Neuron (in vitro differentiated cells): ENCODE results near the gene DDX49.

ENCODE experiments used
- H2AFZ ChIP-seq: one replicate; pipeline ENCODE4 v1.6.1; 2013; ENCODE audit warnings: low read depth, mild to moderate bottlenecking, inconsistent platforms, low read length, moderate library complexity
- H3K27me3 ChIP-seq: one replicate; pipeline ENCODE4 v1.6.1; 2013; ENCODE audit warnings: low read length; ENCODE audit not compliant: insufficient read depth
- H3K36me3 ChIP-seq: one replicate; pipeline ENCODE4 v1.6.1; 2013; ENCODE audit warnings: low read length; ENCODE audit not compliant: insufficient read depth
- H3K4me1 ChIP-seq: one replicate; pipeline ENCODE4 v1.6.1; 2013; ENCODE audit warnings: low read length; ENCODE audit not compliant: insufficient read depth
- H3K4me3 ChIP-seq: 2 replicates; pipeline ENCODE4 v1.5.1; 2013; ENCODE audit warnings: mild to moderate bottlenecking, low read length, moderate library complexity
- H3K9me3 ChIP-seq: one replicate; pipeline ENCODE4 v1.6.1; 2013; ENCODE audit warnings: low read length

DDX49 gene

DNA sequence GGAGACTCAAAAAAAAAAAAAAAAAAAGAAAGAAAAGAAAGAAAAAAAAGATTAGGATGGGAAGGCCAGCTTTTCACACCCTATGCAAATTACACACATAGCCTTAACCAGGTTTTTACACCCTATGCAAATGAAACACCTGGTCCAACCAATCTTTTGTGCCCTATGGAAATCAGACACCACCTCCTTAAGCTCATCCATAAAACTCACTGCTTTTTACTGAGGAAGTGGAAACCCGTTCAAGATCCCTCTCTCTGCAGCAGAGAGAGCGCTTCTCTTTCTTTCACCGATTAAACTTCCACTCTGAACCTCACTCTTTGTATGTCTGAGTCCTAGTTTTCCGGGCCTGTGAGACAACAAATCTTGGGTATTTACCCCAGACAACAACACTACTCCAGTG is 46.8 kb downstream of the DDX49 start:
- Histone ChIP-seq H3K36me3 (no peaks in the 10 kb centered on the region), H3K4me3 (no peak overlapping the region), H3K4me1 (peaks cover 2% of the 10 kb centered on the region), H3K9me3 (peaks cover 3% of the 10 kb centered on the region), H3K27me3 (no peaks in the 10 kb centered on the region), H2AFZ (no peak overlapping the region)

DNA sequence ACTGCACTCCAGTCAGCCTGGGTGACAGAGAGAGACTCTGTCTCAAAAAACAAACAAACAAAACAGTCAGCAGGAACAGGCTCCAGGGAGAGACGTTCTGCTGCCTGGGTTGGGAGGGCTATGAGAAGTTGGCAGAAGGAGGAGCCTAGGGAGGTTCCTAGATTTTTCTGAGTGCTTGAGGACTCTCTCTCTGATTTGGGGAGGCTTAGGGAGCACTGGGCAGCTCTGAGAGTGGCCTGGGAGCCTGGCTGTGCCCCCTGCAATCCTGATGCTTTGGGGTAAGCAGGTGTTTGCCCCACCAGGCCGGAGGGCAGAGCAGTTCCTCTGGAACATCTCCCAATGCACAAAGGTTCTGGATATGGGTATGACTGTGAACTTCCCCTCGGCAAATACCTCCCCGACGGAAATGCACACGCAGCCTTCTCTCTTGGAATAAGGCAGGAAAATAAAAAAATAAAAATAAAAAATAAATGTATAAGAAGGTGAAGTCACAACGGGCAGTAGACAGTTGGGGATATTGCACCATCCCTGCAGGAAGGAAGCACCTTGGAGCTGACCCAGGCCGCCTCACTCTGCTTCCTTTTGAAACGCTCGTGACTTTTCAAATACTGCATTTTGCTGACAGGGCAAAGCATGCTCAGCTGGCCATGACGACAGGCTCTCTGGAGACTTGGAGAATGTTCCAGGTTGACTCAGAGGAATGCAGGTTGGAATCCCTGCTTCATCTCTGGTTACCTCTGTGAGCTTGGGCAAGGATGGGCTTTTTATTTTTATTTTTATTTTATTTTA is 48.0 kb downstream of the DDX49 start:
- no peaks in the 10 kb centered on the region for H3K27me3 ChIP-seq
- no peak overlapping the region for H2AFZ ChIP-seq
- peaks cover 2% of the 10 kb centered on the region for H3K4me1 ChIP-seq
- no peak overlapping the region for H3K4me3 ChIP-seq
- no peaks in the 10 kb centered on the region for H3K36me3 ChIP-seq
- H3K9me3 ChIP-seq = peaks cover 3% of the 10 kb centered on the region

DNA sequence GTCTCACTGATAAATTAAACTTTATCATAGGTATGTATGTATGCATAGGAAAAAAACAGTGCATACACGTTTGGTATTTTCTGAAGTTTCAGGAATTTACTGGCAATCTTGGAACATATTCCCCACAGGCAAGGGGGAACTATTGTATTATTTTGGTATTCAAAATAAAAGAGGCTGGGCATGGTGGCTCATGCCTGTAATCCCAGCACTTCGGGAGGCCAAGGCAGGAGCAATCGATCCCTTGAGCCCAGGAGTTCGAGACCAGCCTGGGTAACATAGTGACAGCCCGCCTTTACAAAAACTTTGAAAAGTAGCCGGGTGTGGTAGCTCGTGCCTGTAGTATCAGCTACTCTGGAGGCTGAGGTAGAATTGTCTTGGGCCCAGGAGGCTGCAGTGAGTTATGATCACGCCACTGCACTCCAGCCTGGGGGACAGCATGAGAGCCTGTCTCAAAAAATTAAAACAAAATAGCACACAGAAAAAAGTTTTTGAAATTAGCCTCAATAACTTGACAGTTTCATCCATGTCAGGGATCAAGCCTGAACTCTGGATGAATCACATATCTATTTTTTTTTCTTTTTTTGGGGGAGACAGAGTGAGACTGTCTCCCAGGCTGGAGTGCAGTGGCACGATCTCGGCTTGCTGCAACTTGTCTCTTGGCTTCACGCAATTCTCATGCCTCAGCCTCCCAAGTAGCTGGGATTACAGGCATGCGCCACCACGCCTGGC is 50.6 kb downstream of the DDX49 start:
- Histone ChIP-seq H3K36me3 (no peaks in the 10 kb centered on the region), H3K4me3 (no peak overlapping the region), H3K27me3 (no peaks in the 10 kb centered on the region), H3K9me3 (peaks cover 3% of the 10 kb centered on the region), H3K4me1 (peaks cover 2% of the 10 kb centered on the region), H2AFZ (no peak overlapping the region)

DNA sequence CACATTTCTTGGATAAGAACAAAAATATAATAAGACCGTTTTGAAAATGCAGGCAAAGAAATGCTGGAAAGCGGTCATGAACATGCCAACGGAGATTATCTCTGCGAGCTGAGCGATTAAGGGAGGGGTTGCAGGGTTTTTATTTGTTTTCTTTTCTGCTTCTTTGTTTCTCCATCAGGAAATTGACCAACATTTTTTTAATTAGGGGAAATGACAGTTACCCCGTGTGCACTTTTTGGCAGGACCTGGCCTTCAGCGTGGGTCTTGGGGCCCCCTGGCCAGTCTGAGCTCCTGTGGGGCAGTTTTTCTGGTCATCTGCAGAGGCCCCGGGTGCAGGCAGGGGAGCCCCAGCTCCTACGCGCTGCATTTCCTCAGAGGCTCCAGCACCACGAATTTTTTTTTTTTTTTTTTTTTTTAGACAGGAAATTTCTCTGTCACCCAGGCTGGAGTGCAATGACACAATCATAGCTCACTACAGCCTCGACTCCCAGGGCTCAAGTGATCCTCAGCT is 52.8 kb downstream of the DDX49 start:
- H3K9me3 ChIP-seq = peaks cover 3% of the 10 kb centered on the region
- no peaks in the 10 kb centered on the region for H3K36me3 ChIP-seq
- no peaks in the 10 kb centered on the region for H3K27me3 ChIP-seq
- no peaks in the 10 kb centered on the region for H3K4me1 ChIP-seq
- no peak overlapping the region for H3K4me3 ChIP-seq
- H2AFZ ChIP-seq = no peak overlapping the region

DNA sequence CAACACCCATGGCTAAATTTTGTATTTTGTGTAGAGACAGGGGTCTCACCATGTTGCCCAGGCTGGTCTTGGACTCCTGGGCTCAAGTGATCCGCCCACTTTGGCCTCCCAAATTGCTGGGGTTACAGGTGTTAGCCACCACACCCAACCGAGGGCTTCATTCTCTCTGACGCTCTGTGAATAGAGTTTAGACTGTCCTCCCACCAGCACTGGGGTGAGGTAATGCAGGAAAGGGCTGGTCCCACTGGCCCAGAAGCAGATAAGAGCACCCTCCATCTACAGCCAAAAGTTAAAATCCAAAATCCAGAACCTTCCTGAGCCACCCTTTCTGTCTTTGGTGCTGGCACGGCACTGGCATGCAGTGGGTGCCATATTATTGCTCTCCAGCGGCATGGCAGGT is 53.3 kb downstream of the DDX49 start:
- no peaks in the 10 kb centered on the region for H3K36me3 ChIP-seq
- H3K4me1 ChIP-seq = no peaks in the 10 kb centered on the region
- no peak overlapping the region for H2AFZ ChIP-seq
- peaks cover 3% of the 10 kb centered on the region for H3K9me3 ChIP-seq
- H3K27me3 ChIP-seq = no peaks in the 10 kb centered on the region
- H3K4me3 ChIP-seq = no peak overlapping the region

DNA sequence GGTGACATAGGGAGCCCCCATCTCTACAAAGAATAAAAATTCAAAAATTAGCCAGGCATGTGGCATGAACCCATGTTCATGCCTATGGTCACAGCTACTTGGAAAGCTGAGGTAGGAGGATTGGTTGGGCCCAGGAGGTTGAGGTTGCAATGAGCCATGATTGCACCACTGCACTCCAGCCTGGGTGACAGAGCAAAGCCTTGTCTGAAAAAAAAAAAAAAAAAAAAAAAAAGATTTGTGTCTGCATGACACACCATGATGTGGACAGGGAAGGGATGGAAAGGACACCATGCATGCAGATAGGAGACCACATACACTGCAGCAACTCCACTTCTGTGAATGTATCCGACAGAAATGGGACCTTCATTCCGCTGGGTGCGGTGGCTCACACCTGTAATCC is 55.5 kb downstream of the DDX49 start:
- Histone ChIP-seq H3K36me3 (no peaks in the 10 kb centered on the region), H2AFZ (no peak overlapping the region), H3K4me1 (no peaks in the 10 kb centered on the region), H3K9me3 (no peaks in the 10 kb centered on the region), H3K4me3 (no peak overlapping the region), H3K27me3 (no peaks in the 10 kb centered on the region)

DNA sequence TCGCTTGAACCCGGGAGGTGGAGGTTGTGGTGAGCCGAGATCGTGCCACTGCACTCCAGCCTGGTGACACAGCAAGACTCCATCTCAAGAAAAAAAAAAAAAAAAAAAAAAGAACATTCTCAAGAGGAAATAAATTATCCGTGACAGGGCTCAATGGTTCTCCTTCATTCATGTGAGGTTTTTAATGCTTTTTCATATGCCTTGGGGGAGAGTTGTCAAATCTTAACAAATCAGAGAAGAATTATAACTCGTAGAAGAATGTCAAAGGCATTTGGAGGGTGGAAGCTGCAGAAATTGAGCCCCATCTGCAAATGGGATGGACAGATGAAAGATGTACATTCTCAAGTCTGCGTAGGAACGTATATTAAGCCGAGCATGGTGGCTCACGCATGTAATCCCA is 56.4 kb downstream of the DDX49 start:
- no peaks in the 10 kb centered on the region for H3K4me1 ChIP-seq
- H3K36me3 ChIP-seq = no peaks in the 10 kb centered on the region
- no peak overlapping the region for H2AFZ ChIP-seq
- no peak overlapping the region for H3K4me3 ChIP-seq
- H3K9me3 ChIP-seq = no peaks in the 10 kb centered on the region
- no peaks in the 10 kb centered on the region for H3K27me3 ChIP-seq
